B cell (primary cell): ENCODE results near the gene GRK5.

Experiments
- CTCF ChIP-seq: fragments of 200-600 bp; IDR thresholded peaks from one replicate; pipeline ENCODE4 v1.8.0; 2022; ENCODE audit warnings: antibody characterized with exemption, mild to moderate bottlenecking
- EZH2 ChIP-seq: IDR thresholded peaks from 2 replicates; pipeline ENCODE4 v1.6.1; 2012; ENCODE audit warnings: borderline replicate concordance, low read depth, mild to moderate bottlenecking, moderate library complexity, low read length; ENCODE audit not compliant: insufficient read depth, poor library complexity, severe bottlenecking

- no peak for TF ChIP-seq CTCF
- no peak for TF ChIP-seq EZH2
Measured at GRCh38 chr10:119233123-119233820, 25.9 kb downstream of the GRK5 start.
